Measurements from ENCODE around the gene TMEM63C. TPM values are rescaled to one million over a fixed set of nuclear protein-coding genes. Genes with fewer than 3 reads are reported as not detected.

TMEM63C gene
- total RNA-seq, 4 donors from 2014 or later: 11.4 to 37.6 (median 18.9) TPM

GRCh38 chr14:77246784-77247183 is 65.2 kb downstream of the TMEM63C start:
- H3K4me3 ChIP-seq (ENCODE audit: low read depth, poor library complexity, severe bottlenecking): no peak overlapping the region
- TF ChIP-seq CTCF (IDR thresholded peaks at IDR 0.05) (no peak), POLR2A (IDR thresholded peaks at IDR 0.05) (no peak)
- intact Hi-C loops (cut with DNase I; ENCODE audit: low total_unique reads): no loop called here
- 93 to 94% methylated on average over 1 of the region's 1 CpG for WGBS, 2 donors
- no peak for DNase-seq (ENCODE audit: low spot score in 2 of 2)

GRCh38 chr14:77248666-77249065 is 67.1 kb downstream of the TMEM63C start:
- H3K4me3 ChIP-seq (ENCODE audit: low read depth, poor library complexity, severe bottlenecking): no peak overlapping the region
- 88 to 92% methylated on average over 7 of the region's 7 CpGs for WGBS, 2 donors
- TF ChIP-seq POLR2A (IDR thresholded peaks at IDR 0.05): no peak
- intact Hi-C loops (cut with DNase I; ENCODE audit: low total_unique reads): no loop called here
- DNase-seq (ENCODE audit: low spot score in 2 of 2): no peak

- WGBS, 2 donors: 90 to 92% methylated on average over 7 of the region's 7 CpGs
- H3K4me3 ChIP-seq (ENCODE audit: low read depth, poor library complexity, severe bottlenecking): no peak overlapping the region
- intact Hi-C loops (cut with DNase I; ENCODE audit: low total_unique reads): no loop called here
- TF ChIP-seq POLR2A (IDR thresholded peaks at IDR 0.05): no peak
- DNase-seq (ENCODE audit: low spot score in 2 of 2): no peak
Measured at GRCh38 chr14:77249286-77249685, 67.7 kb downstream of the TMEM63C start.

GRCh38 chr14:77250927-77251326 is 69.3 kb downstream of the TMEM63C start:
- intact Hi-C loops (cut with DNase I; ENCODE audit: low total_unique reads): no loop called here
- no peak for DNase-seq (ENCODE audit: low spot score in 2 of 2)
- TF ChIP-seq CTCF (IDR thresholded peaks at IDR 0.05) (no peak), POLR2A (IDR thresholded peaks at IDR 0.05) (no peak)
- no peak overlapping the region for H3K4me3 ChIP-seq (ENCODE audit: low read depth, poor library complexity, severe bottlenecking)
- WGBS, 2 donors: 85 to 89% methylated on average over 6 of the region's 6 CpGs

- no peak for DNase-seq (ENCODE audit: low spot score in 2 of 2)
- 92 to 94% methylated on average over 11 of the region's 11 CpGs for WGBS, 2 donors
- intact Hi-C loops (cut with DNase I; ENCODE audit: low total_unique reads): no loop called here
- no peak for TF ChIP-seq POLR2A (IDR thresholded peaks at IDR 0.05)
- no peak for TF ChIP-seq CTCF (IDR thresholded peaks at IDR 0.05)
- H3K4me3 ChIP-seq (ENCODE audit: low read depth, poor library complexity, severe bottlenecking): no peak overlapping the region
Measured at GRCh38 chr14:77251870-77252269, 70.3 kb downstream of the TMEM63C start.

GRCh38 chr14:77253333-77254190 is 72.0 kb downstream of the TMEM63C start:
- intact Hi-C loops (cut with DNase I; ENCODE audit: low total_unique reads): no loop called here

More at GRCh38 chr14:77253333-77254190, 72.0 kb downstream of the TMEM63C start:
- 67 to 68% methylated on average over 20 of the region's 20 CpGs for WGBS, 2 donors
- no peak overlapping the region for H3K4me3 ChIP-seq (ENCODE audit: low read depth, poor library complexity, severe bottlenecking)
- DNase-seq (ENCODE audit: low spot score in 2 of 2): no peak
- TF ChIP-seq CTCF (IDR thresholded peaks at IDR 0.05) (no peak), POLR2A (IDR thresholded peaks at IDR 0.05) (no peak)
